DMS114 treated with DMSO at 0.1 percent for 48 hours (cell line): ENCODE measurements around the gene PIP5K1A.
"Not testable (repeated sequence)": the region's sequence is repeated elsewhere in the genome, so short reads cannot be mapped to it uniquely, and the experiment has no call there.

Source experiments
- DNase-seq: peaks from one replicate; lab custom pipeline; 2025; ENCODE audit not compliant: unreplicated experiment; lab: John Stamatoyannopoulos, UW

Gene PIP5K1A

DNA sequence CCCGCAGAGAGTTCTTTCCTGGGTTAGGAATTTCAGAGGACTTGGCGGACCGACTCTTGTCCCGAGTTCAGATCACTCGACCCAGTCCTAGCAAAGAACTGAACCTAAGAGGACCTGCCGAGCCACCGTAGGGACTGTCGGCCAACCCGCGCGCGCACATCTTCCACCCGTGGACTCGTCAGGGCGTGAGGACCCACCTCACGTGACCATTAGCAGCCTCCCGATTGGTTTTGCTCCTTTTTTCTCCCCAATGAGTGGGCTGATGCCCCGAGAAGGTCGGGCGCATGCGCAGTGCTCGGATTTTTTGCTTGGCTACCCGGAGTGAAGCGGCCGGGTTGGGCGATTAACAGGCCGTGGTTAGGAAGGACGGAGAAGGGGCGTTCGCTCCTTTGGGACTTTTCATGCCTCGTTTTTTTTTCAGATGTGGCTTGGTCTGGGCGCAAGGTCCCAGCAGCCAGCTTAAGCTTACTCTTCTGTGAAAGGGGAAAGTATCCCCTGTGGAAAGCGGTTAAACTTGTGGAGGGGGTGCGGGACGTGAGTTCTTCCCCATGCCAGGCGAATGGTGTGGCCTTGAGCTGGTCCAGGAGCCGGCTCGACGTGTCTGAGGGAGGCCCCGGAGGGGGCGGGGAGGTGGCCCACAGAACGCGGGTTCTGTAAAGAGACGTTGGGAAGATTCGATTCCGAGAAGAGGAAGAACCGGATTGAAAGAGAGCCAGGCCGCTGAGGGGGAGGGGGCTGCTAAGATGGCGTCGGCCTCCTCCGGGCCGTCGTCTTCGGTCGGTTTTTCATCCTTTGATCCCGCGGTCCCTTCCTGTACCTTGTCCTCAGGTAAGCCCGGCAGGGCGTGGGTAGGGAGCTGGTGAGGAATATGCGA is at the start of gene PIP5K1A:
PIP5K1A (plus strand) TSS at position 299 of the 874 bp plus-strand sequence; CDS start at position 744, 445 bp downstream.
- DNase-seq: peak; percentile 99

DNA sequence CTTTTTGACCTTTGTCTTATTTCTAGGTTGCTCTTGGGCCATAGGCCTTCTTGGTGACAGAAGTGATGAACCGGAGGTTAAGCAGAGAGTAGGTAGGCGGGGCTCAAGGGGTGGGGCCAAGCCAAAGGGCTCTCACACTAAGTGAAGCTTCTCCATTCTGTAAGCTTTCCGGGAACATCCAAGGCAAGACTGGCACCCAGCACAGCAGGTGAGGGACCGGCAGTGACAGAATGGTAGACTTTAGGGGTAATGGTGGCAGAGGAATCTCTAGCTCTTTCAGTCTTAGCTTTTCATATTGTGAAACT is 41.9 kb upstream of the PIP5K1A start, which contains the start of gene TNFAIP8L2:
TNFAIP8L2 (plus strand) TSS at position 135 of the 305 bp plus-strand sequence. CDS start 2,049 bp downstream, outside the sequence.
- no peak for DNase-seq

- no peak for DNase-seq
Observed at GRCh38 chr1:151157067-151157531, 41.3 kb upstream of the PIP5K1A start.

GRCh38 chr1:151158326-151158725 is 40.0 kb upstream of the PIP5K1A start:
- no peak for DNase-seq

- no peak for DNase-seq
Observed at GRCh38 chr1:151158751-151159251, 39.6 kb upstream of the PIP5K1A start.

GRCh38 chr1:151159373-151159772 is 39.0 kb upstream of the PIP5K1A start:
- no peak for DNase-seq

GRCh38 chr1:151164732-151165280 is 33.5 kb upstream of the PIP5K1A start:
- DNase-seq: no peak

DNA sequence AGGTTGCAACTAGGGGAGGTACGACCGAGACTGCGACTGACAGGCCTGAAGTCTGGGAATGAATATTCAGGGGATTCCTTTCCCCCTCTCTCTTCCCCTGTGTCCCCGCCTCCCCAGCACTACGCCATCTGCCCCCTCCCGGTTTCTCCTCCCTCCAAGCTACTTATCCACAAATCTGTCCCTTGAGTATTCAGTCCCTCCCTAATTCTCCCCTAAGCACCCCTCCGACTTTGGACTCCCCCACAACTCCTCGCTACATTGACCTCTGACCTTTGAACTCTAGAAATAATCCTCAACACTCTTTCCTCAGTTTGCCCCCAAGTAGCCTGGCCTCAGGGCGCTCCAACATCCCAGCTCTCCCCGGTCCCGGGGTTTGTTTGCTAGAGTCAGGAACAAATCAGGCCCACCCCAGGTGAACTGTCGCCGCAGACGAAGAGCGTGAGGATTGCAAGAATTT is 33.0 kb upstream of the PIP5K1A start:
- peak; percentile 51 for DNase-seq

DNA sequence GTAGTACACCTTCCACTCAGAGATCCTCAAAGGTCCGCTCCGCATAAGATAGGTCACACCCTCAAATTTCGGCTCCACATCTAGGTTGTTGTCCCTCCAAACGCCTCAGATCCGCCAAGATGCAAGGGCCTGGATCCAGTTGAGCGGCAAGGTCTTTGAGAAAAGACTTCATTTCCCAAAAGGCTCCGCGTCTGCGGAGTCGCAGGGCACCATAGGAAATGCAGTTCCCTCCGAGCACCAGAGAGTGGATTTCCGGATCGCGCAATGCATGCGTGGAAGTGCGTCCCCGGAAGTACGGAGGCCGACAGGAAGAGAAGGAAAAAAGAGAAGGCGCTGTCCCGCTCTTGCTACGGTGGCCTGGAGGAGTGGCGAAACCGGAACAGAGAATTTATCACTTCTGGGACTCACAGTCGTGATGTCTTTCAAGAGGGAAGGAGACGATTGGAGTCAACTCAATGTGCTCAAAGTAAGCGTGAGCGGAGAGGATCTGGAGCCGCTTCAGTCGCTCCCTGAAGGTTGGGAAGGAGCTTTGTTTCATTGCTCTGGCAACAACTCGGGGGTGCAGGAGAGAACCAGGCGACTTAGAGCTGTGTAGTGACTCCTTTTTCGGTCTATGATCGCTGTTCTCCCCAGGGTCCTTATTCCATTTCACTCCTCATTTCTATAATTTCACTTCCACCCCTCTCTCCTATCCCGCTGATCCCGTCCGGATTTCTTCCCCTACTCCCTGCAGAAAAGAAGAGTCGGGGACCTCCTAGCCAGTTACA is 32.4 kb upstream of the PIP5K1A start, which contains the start of the genes LYSMD1 and SCNM1:
LYSMD1 (minus strand) TSS at position 165 of the 767 bp plus-strand sequence. CDS start 644 bp downstream, outside the sequence.
SCNM1 (plus strand) TSS at position 407 of the 767 bp plus-strand sequence; CDS start at position 416, 9 bp downstream.
- peak; percentile 99 for DNase-seq

- no peak for DNase-seq
Observed at GRCh38 chr1:151166505-151166956, 31.8 kb upstream of the PIP5K1A start.

DNA sequence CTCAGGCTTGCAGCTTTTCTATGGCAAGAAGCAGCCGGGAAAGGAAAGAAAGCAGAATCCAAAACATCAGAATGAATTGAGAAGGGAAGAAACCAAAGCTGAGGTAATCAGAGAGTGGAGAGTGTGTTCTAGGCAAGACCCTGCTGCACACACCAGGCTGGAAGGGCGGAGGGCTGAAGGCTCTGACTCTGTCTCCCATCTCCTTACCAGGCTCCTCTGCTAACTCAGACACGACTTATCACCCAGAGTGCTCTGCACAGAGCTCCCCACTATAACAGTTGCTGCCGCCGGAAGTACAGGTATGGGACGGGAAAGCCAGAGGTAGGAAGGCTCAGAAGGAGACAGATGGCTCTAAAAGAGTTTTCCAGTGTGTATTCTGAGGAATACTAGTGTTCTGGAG is 31.2 kb upstream of the PIP5K1A start:
- no peak for DNase-seq

- DNase-seq: no peak
Observed at GRCh38 chr1:151171190-151171589, 27.2 kb upstream of the PIP5K1A start.

DNA sequence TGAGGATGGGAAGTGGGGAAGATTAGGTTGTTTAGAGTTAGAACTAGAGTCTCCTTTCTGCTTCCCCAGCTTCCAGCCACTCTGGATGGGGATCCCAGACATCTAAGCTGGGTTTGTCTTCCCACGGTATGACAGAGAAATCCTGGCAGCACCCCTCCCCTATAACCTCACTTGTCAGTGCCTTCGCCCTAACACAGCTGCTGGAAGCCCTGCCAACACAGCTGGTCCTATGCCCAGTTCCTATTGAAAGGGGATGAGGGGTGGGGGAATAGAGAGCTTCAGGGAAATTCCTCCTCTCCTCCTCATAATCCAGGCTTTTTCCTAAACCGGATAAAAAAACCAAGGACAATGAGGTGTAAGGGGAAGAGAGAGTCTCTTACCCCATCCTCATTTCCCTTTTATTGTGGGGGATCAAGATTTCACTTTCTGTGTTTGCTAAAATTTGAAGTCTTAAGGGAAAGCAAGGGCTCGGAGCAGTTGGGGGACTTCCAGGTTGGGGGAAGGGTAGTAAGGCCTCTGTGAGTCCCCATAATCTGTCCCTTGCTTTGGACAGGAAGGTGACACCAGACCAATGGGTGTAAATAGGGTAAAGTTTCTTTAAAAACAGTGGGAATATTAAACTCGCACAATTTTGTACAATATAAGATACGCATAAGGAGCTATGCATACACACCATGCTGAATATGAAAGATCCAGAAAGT is 23.2 kb upstream of the PIP5K1A start:
- DNase-seq: no peak

GRCh38 chr1:151175863-151176262 is 22.5 kb upstream of the PIP5K1A start, which contains the start of gene TMOD4:
TMOD4 (minus strand) TSS chr1:151175981; CDS start chr1:151174875, 1,106 bp downstream.
- peak; percentile 66 for DNase-seq

DNA sequence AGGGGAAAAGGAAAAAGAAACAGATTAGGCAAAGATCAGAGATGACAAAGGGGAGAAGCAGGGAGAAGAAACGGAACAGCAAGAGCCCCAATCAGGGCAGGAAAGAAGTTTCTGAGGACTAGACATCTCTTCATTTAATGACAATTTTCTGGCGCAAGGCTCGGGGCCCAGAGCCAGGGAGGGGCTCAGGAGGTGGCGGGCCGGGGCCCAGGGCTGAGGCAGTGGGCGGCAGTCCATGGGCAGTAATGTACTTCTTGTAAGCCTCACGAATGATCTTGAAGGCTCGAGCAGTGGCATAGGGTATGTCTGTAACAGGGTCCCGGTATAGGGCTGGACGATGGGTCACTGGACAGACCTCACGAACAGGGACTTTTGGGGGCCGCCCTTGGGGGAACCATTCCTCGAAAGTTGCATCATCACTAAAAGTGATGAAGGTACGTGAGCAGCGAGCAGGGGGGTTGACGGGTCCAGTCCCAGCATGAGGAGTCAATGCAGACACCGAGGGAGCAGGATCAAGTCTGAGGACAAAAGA is 21.8 kb upstream of the PIP5K1A start:
- DNase-seq: no peak

GRCh38 chr1:151184211-151184610 is 14.1 kb upstream of the PIP5K1A start:
- DNase-seq: no peak

GRCh38 chr1:151187205-151187604 is 11.1 kb upstream of the PIP5K1A start:
- no peak for DNase-seq

- DNase-seq: not testable (repeated sequence)
Observed at GRCh38 chr1:151188667-151189066, 9.7 kb upstream of the PIP5K1A start.

GRCh38 chr1:151189637-151190445 is 8.5 kb upstream of the PIP5K1A start, which contains the start of gene VPS72:
VPS72 (minus strand) TSS chr1:151190197; CDS start chr1:151190121, 76 bp downstream.
- peak; percentile 97 for DNase-seq
